ENCODE data around the gene ADM2.

The ADM2 gene

DNA sequence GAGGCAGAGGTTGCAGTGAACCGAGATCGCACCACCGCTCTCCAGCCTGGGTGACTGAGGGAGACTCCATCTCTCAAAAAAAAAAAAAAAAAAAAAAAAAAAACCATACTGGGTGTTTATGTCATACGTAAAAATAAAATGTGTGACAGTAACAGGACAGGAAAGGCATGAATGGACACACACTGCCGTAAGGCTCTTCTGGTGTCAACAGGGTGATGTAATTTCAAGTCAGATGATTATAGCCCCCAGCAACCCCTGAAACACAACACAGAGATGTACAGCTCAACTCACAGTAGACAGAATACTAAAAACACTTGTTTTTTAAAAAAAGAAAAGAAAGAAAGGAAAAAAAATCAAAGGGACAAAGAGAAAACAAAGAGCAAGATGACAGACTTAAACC is 28.7 kb upstream of the ADM2 start (continued):
- TF ChIP-seq, protein P1, sequence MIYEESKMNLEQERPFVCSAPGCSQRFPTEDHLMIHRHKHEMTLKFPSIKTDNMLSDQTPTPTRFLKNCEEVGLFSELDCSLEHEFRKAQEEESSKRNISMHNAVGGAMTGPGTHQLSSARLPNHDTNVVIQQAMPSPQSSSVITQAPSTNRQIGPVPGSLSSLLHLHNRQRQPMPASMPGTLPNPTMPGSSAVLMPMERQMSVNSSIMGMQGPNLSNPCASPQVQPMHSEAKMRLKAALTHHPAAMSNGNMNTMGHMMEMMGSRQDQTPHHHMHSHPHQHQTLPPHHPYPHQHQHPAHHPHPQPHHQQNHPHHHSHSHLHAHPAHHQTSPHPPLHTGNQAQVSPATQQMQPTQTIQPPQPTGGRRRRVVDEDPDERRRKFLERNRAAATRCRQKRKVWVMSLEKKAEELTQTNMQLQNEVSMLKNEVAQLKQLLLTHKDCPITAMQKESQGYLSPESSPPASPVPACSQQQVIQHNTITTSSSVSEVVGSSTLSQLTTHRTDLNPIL (CRISPR knock-in tag; IDR thresholded peaks at IDR 0.05; ENCODE audit: low read depth) = no peak
- TF ChIP-seq, protein P2, sequence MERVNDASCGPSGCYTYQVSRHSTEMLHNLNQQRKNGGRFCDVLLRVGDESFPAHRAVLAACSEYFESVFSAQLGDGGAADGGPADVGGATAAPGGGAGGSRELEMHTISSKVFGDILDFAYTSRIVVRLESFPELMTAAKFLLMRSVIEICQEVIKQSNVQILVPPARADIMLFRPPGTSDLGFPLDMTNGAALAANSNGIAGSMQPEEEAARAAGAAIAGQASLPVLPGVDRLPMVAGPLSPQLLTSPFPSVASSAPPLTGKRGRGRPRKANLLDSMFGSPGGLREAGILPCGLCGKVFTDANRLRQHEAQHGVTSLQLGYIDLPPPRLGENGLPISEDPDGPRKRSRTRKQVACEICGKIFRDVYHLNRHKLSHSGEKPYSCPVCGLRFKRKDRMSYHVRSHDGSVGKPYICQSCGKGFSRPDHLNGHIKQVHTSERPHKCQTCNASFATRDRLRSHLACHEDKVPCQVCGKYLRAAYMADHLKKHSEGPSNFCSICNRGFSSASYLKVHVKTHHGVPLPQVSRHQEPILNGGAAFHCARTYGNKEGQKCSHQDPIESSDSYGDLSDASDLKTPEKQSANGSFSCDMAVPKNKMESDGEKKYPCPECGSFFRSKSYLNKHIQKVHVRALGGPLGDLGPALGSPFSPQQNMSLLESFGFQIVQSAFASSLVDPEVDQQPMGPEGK (CRISPR knock-in tag; IDR thresholded peaks at IDR 0.05; ENCODE audit: borderline replicate concordance) = no peak
- TF ChIP-seq CSDC2 (CRISPR knock-in tag; IDR thresholded peaks at IDR 0.05) = no peak

DNA sequence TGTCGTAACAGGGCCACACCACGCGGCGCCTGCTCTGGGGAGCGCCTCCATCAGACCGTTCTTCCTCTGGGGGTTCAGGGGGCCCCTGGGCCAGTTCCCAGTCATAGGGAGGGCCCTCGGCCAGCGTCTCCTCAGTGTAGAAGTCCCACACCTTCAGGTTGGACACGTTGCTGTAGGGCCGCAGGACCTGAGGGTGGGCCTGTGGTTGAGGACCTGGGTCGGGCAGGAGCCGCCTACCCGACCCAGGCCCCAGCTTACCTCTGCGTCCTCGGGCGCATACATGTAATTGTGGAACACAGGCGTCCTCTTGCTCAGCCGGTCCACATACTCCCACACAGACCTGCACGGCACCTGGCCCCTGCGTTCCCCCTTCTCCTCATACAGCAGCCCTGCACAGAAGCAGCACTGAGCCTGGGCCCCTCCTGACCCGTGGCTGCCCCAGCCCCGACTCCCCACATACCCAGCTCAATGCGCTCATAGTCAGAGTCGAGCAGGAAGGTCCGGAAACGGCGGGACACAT is 26.7 kb upstream of the ADM2 start:
- ATAC-seq = no peak
- no peak for TF ChIP-seq ESRRG (CRISPR knock-in tag; IDR thresholded peaks at IDR 0.05)

DNA sequence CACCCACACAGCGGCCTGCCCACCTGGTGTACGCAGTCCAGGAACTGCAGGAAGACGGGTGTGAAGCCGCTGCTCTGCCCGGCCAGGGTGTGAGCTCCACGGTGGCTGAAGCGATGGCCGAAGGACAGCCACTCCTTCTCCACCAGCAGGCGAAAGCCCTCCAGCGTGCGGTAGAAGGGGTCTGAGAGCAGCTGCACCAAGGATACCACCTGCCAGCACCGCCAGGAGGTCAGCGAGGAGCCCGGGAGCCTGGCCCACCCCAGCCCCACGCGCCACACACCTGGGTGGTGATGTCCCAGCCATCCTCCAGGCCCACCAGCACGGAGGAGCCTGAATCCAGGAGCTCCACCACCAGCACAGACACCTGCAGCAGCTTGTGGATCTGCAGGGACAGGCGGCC is 26.1 kb upstream of the ADM2 start:
- no peak for ATAC-seq
- TF ChIP-seq, protein P2 (CRISPR knock-in tag; IDR thresholded peaks at IDR 0.05; ENCODE audit: borderline replicate concordance) = no peak
- TF ChIP-seq BACH2 (CRISPR knock-in tag; IDR thresholded peaks at IDR 0.05; ENCODE audit: borderline replicate concordance) (no peak), ISL1 (CRISPR knock-in tag; IDR thresholded peaks at IDR 0.05) (no peak), ZFP3 (CRISPR knock-in tag; IDR thresholded peaks at IDR 0.05) (no peak), TOX (CRISPR knock-in tag; IDR thresholded peaks at IDR 0.05; ENCODE audit: borderline replicate concordance) (no peak), PPARA (CRISPR knock-in tag; IDR thresholded peaks at IDR 0.05; ENCODE audit: borderline replicate concordance) (no peak), CSDC2 (CRISPR knock-in tag; IDR thresholded peaks at IDR 0.05) (no peak), ZFP30 (CRISPR knock-in tag; IDR thresholded peaks at IDR 0.05) (no peak)
- TF ChIP-seq, protein P3, sequence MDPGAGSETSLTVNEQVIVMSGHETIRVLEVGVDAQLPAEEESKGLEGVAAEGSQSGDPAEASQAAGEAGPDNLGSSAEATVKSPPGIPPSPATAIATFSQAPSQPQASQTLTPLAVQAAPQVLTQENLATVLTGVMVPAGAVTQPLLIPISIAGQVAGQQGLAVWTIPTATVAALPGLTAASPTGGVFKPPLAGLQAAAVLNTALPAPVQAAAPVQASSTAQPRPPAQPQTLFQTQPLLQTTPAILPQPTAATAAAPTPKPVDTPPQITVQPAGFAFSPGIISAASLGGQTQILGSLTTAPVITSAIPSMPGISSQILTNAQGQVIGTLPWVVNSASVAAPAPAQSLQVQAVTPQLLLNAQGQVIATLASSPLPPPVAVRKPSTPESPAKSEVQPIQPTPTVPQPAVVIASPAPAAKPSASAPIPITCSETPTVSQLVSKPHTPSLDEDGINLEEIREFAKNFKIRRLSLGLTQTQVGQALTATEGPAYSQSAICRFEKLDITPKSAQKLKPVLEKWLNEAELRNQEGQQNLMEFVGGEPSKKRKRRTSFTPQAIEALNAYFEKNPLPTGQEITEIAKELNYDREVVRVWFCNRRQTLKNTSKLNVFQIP (CRISPR knock-in tag; IDR thresholded peaks at IDR 0.05; ENCODE audit: borderline replicate concordance, low read depth) = no peak

DNA sequence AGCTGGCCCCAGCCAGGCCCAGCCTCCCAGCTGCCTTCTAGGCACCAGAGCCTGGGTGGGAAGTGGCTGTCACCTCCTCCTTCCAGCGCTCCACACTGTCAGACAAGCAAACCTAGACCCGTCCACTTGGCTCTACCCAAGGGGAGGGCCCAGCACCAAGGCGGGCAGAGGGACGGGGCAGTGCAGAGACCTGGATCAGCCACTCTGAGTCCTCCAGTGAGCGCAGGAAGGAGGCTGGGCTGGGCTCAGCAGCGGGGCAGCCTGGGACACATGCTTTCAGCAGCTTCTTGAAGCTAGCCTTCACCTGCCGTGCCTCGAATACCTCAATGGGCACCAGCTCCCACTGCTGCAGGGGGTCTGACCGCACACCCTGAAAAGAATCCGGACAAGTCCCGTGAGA is 25.3 kb upstream of the ADM2 start:
- no peak for ATAC-seq
- no peak for TF ChIP-seq BACH2 (CRISPR knock-in tag; IDR thresholded peaks at IDR 0.05; ENCODE audit: borderline replicate concordance)
- no peak for TF ChIP-seq ZFP3 (CRISPR knock-in tag; IDR thresholded peaks at IDR 0.05)
- TF ChIP-seq ZC3H10 (CRISPR knock-in tag; IDR thresholded peaks at IDR 0.05) = no peak
- no peak for TF ChIP-seq TOX (CRISPR knock-in tag; IDR thresholded peaks at IDR 0.05; ENCODE audit: borderline replicate concordance)
- no peak for TF ChIP-seq ZNF8 (CRISPR knock-in tag; IDR thresholded peaks at IDR 0.05)
- TF ChIP-seq, protein P4, sequence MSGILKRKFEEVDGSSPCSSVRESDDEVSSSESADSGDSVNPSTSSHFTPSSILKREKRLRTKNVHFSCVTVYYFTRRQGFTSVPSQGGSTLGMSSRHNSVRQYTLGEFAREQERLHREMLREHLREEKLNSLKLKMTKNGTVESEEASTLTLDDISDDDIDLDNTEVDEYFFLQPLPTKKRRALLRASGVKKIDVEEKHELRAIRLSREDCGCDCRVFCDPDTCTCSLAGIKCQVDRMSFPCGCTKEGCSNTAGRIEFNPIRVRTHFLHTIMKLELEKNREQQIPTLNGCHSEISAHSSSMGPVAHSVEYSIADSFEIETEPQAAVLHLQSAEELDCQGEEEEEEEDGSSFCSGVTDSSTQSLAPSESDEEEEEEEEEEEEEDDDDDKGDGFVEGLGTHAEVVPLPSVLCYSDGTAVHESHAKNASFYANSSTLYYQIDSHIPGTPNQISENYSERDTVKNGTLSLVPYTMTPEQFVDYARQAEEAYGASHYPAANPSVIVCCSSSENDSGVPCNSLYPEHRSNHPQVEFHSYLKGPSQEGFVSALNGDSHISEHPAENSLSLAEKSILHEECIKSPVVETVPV (CRISPR knock-in tag; IDR thresholded peaks at IDR 0.05) = no peak
- TF ChIP-seq, protein P2 (CRISPR knock-in tag; IDR thresholded peaks at IDR 0.05; ENCODE audit: borderline replicate concordance) = no peak
- no peak for TF ChIP-seq ZNF70 (CRISPR knock-in tag; IDR thresholded peaks at IDR 0.05)
- TF ChIP-seq ISL1 (CRISPR knock-in tag; IDR thresholded peaks at IDR 0.05) = no peak
- TF ChIP-seq GLIS3 (CRISPR knock-in tag; IDR thresholded peaks at IDR 0.05) = no peak
- no peak for TF ChIP-seq ARNTL (CRISPR knock-in tag; IDR thresholded peaks at IDR 0.05; ENCODE audit: borderline replicate concordance, low read depth)
- TF ChIP-seq RARB (CRISPR knock-in tag; IDR thresholded peaks at IDR 0.05) = no peak
- no peak for TF ChIP-seq CSDC2 (CRISPR knock-in tag; IDR thresholded peaks at IDR 0.05)
- TF ChIP-seq, protein P1 (CRISPR knock-in tag; IDR thresholded peaks at IDR 0.05; ENCODE audit: low read depth) = no peak
- TF ChIP-seq, protein P5, sequence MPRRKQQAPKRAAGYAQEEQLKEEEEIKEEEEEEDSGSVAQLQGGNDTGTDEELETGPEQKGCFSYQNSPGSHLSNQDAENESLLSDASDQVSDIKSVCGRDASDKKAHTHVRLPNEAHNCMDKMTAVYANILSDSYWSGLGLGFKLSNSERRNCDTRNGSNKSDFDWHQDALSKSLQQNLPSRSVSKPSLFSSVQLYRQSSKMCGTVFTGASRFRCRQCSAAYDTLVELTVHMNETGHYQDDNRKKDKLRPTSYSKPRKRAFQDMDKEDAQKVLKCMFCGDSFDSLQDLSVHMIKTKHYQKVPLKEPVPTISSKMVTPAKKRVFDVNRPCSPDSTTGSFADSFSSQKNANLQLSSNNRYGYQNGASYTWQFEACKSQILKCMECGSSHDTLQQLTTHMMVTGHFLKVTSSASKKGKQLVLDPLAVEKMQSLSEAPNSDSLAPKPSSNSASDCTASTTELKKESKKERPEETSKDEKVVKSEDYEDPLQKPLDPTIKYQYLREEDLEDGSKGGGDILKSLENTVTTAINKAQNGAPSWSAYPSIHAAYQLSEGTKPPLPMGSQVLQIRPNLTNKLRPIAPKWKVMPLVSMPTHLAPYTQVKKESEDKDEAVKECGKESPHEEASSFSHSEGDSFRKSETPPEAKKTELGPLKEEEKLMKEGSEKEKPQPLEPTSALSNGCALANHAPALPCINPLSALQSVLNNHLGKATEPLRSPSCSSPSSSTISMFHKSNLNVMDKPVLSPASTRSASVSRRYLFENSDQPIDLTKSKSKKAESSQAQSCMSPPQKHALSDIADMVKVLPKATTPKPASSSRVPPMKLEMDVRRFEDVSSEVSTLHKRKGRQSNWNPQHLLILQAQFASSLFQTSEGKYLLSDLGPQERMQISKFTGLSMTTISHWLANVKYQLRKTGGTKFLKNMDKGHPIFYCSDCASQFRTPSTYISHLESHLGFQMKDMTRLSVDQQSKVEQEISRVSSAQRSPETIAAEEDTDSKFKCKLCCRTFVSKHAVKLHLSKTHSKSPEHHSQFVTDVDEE (CRISPR knock-in tag; IDR thresholded peaks at IDR 0.05) = no peak

Data from SK-N-SH treated with all-trans-retinoic acid at 6 μM for 48 hours (cell line).